Immature natural killer cell (primary cell): ENCODE results near the gene SLX9. TPM values are rescaled to one million over a fixed set of nuclear protein-coding genes. Genes with fewer than 3 reads are reported as not detected.
A peak's percentile ranks its signal among the peaks of the same experiment; 100 is the strongest.

Source experiments
- DNase-seq, 3 donors: peaks; one replicate each; pipeline ENCODE4 v3.0.0; 2022; ENCODE audit warnings: mixed read lengths in 1 of 3
- H3K27ac Mint-ChIP-seq, 6 donors: one replicate each; pipeline ENCODE4 v1.8.0; 2020; ENCODE audit warnings: mixed read lengths in 6 of 6, mild to moderate bottlenecking in 5 of 6, inconsistent platforms in 4 of 6, moderate library complexity in 3 of 6
- H3K27me3 Mint-ChIP-seq, 3 donors: one replicate each; pipeline ENCODE4 v1.8.0; 2020 to 2021; ENCODE audit warnings: low read depth in 3 of 3, mild to moderate bottlenecking in 3 of 3, mixed read lengths in 3 of 3, moderate library complexity in 3 of 3, inconsistent platforms in 1 of 3
- H3K36me3 Mint-ChIP-seq, 3 donors: one replicate each; pipeline ENCODE4 v1.8.0; 2020; ENCODE audit warnings: mixed read lengths in 3 of 3, inconsistent platforms in 2 of 3, mild to moderate bottlenecking in 2 of 3
- H3K4me1 Mint-ChIP-seq, 2 donors: one replicate each; pipeline ENCODE4 v1.8.0; 2020; ENCODE audit warnings: inconsistent platforms in 2 of 2, mild to moderate bottlenecking in 2 of 2, mixed read lengths in 2 of 2, moderate library complexity in 1 of 2
- H3K4me3 Mint-ChIP-seq, 5 donors: one replicate each; pipeline ENCODE4 v1.8.0; 2020; ENCODE audit warnings: mild to moderate bottlenecking in 5 of 5, mixed read lengths in 5 of 5, inconsistent platforms in 3 of 5, moderate library complexity in 3 of 5
- H3K9me3 Mint-ChIP-seq, 6 donors: one replicate each; pipeline ENCODE4 v1.8.0; 2020; ENCODE audit warnings: mild to moderate bottlenecking in 6 of 6, mixed read lengths in 6 of 6, inconsistent platforms in 4 of 6, moderate library complexity in 3 of 6
- polyA plus RNA-seq, 3 donors: library from polyadenylated mRNA; unstranded; fragments of 300-500 nt; fragmentation: Illumina TruSeq; gene quantifications; one replicate each; pipeline ENCODE4 v1.2.3, GENCODE V29; 2021

SLX9 gene, protein sequence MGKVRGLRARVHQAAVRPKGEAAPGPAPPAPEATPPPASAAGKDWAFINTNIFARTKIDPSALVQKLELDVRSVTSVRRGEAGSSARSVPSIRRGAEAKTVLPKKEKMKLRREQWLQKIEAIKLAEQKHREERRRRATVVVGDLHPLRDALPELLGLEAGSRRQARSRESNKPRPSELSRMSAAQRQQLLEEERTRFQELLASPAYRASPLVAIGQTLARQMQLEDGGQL
- polyA plus RNA-seq = 10 to 100 TPM in 2 of 3 donors, 1 to 10 TPM in 1; 7.1 to 12.4 (median 11.3) TPM

- peak; percentile 68 to 75 (median 73) for DNase-seq
- Mint-ChIP-seq H3K9me3 (no peaks in the 10 kb centered on the region), H3K4me3 (peak within 1 kb of the TSS; percentile 89 to 97 (median 89)), H3K27me3 (peaks cover 3 to 5% (median 3%) of the 10 kb centered on the region in 3 donors), H3K27ac (peak within 1 kb of the TSS; percentile 73 to 89 (median 80)), H3K4me1 (peaks cover 35 to 40% of the 10 kb centered on the region in 2 donors), H3K36me3 (peaks cover 0 to 3% (median 0%) of the 10 kb centered on the region in 3 donors)
Measured at GRCh38 chr21:44939532-44940115, at the start of gene SLX9. TSS of gene SLX9 (plus strand) at chr21:44940029. CDS start at chr21:44940058, 29 bp downstream.

DNA sequence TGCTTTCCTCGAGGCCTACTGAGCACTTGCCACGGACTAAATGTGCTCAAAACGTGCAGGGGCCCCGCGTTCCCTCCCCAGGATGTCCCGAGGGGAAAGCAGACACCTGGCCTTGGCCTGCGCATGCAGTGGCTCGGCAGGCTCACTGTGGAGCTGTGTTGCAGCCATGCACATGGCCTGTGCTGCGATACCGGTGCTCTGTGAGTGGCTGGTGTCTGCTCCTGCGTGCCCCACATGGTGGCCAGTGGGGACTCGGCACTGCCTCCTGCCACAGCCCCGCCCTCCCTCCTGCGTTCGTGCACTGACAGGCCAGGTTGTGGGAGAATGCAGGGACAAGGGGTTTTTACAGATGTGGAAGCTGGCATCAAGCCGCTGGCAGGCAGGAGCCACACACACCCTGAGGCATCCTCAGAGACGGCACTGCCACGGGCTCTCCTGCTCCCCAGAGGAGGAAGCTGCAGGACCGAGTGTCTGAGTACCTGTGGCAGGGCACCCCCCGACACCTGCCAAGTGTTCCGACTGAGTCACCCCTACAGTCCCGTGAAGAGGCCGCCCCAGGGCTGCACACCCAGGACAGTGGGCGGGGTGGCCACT is 49.4 kb upstream of the SLX9 start:
- Mint-ChIP-seq H3K4me1 (peaks cover 32 to 38% of the 10 kb centered on the region in 2 donors), H3K27me3 (peaks cover 17 to 27% (median 18%) of the 10 kb centered on the region in 3 donors), H3K36me3 (peaks cover 14 to 19% (median 17%) of the 10 kb centered on the region in 3 donors), H3K27ac (peak overlapping the region in 1 of 6 donors; percentile 61), H3K4me3 (no peak overlapping the region), H3K9me3 (no peaks in the 10 kb centered on the region)
- no peak for DNase-seq

DNA sequence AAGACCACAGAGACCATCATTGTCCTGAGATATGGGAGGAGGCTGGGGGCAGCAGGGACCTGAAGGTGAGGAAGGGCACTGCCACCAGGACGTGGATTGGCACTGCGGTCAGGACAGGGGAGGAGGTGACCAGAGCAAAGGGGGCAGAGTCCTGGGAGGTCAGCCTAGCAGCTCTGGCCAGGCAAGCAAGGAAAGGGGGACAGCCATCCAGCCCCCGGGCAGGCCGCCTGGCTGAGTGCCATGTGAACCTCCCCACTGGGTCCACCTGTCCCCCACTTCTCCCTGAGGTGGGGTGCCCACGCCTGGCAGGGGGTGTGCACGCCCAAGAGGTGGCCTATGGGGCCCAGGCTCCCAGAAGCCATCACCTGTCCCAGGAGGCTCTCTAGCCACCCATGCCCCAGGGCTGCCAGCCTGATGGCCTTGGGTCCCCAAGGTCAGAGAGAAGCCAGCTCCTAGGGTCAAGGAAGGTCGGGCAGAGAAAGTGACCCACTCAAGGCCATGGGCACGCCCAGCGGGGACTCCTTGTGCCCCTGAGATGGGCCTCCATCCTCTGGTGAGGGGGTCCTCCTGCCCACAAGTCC is 48.8 kb upstream of the SLX9 start:
- no peak for DNase-seq
- Mint-ChIP-seq H3K27me3 (peaks cover 16 to 23% (median 17%) of the 10 kb centered on the region in 3 donors), H3K9me3 (no peaks in the 10 kb centered on the region), H3K4me3 (no peak overlapping the region), H3K36me3 (peaks cover 11 to 15% (median 12%) of the 10 kb centered on the region in 3 donors), H3K4me1 (peaks cover 28 to 35% of the 10 kb centered on the region in 2 donors), H3K27ac (peak overlapping the region in 1 of 6 donors; percentile 61)

DNA sequence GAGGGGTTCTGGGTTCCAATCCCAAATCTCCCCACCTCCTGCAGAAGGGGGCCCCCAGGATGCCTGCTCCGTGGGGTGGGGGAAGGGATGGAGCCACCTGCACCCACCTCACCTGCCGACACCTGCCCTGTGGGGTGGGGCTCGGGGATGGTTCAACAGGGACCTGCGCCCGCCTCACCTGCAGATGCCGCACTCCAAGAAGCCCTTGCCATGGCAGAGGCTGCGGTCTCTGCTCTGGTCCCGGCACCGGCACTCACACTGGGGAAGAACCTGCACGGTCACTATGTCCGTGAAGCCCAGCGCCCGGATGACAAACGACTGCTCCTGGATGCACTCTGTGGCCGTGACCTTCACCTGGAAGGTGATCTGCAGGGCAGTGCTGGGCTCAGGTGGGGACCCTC is 48.2 kb upstream of the SLX9 start:
- Mint-ChIP-seq H3K36me3 (peaks cover 8 to 16% (median 10%) of the 10 kb centered on the region in 3 donors), H3K27me3 (peaks cover 13 to 20% (median 17%) of the 10 kb centered on the region in 3 donors), H3K4me1 (peaks cover 22 to 30% of the 10 kb centered on the region in 2 donors), H3K9me3 (no peaks in the 10 kb centered on the region), H3K27ac (no peak overlapping the region), H3K4me3 (no peak overlapping the region)
- DNase-seq = no peak

- peaks cover 19 to 28% of the 10 kb centered on the region in 2 donors for H3K4me1 Mint-ChIP-seq
- H3K27me3 Mint-ChIP-seq = peaks cover 8 to 20% (median 15%) of the 10 kb centered on the region in 3 donors
- peak overlapping the region in 2 of 6 donors; percentile 29 to 87 for H3K27ac Mint-ChIP-seq
- H3K36me3 Mint-ChIP-seq = peaks cover 8 to 16% (median 10%) of the 10 kb centered on the region in 3 donors
- H3K4me3 Mint-ChIP-seq = no peak overlapping the region
- H3K9me3 Mint-ChIP-seq = no peaks in the 10 kb centered on the region
- no peak for DNase-seq
Measured at GRCh38 chr21:44892095-44892494, 47.7 kb upstream of the SLX9 start.

- Mint-ChIP-seq H3K36me3 (peaks cover 5 to 16% (median 10%) of the 10 kb centered on the region in 3 donors), H3K27me3 (peaks cover 10 to 18% (median 12%) of the 10 kb centered on the region in 3 donors), H3K27ac (peak overlapping the region; percentile 44 to 87 (median 76)), H3K4me1 (peaks cover 19 to 24% of the 10 kb centered on the region in 2 donors), H3K4me3 (no peak overlapping the region), H3K9me3 (no peaks in the 10 kb centered on the region)
- peak; percentile 73 to 77 (median 75) for DNase-seq
Measured at GRCh38 chr21:44892536-44893277, 47.1 kb upstream of the SLX9 start.

DNA sequence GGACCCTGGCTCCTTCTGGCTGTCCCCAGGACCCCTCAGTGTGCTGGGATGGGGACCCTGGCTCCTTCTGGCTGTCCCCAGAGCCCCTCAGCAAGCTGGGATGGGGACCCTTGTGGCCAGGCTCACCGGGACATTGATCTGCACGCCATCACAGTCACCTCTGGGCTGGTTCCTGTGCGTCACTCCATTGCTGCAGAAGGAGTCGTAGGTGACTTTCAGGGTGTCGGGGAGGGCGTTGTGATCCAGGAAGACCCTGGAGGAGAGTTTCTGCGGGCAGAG is 46.6 kb upstream of the SLX9 start:
- peaks cover 5 to 18% (median 10%) of the 10 kb centered on the region in 3 donors for H3K36me3 Mint-ChIP-seq
- H3K9me3 Mint-ChIP-seq = no peaks in the 10 kb centered on the region
- peaks cover 22 to 24% of the 10 kb centered on the region in 2 donors for H3K4me1 Mint-ChIP-seq
- H3K4me3 Mint-ChIP-seq = no peak overlapping the region
- no peak for DNase-seq
- peak overlapping the region; percentile 44 to 87 (median 75) for H3K27ac Mint-ChIP-seq
- peaks cover 9 to 18% (median 12%) of the 10 kb centered on the region in 3 donors for H3K27me3 Mint-ChIP-seq

DNA sequence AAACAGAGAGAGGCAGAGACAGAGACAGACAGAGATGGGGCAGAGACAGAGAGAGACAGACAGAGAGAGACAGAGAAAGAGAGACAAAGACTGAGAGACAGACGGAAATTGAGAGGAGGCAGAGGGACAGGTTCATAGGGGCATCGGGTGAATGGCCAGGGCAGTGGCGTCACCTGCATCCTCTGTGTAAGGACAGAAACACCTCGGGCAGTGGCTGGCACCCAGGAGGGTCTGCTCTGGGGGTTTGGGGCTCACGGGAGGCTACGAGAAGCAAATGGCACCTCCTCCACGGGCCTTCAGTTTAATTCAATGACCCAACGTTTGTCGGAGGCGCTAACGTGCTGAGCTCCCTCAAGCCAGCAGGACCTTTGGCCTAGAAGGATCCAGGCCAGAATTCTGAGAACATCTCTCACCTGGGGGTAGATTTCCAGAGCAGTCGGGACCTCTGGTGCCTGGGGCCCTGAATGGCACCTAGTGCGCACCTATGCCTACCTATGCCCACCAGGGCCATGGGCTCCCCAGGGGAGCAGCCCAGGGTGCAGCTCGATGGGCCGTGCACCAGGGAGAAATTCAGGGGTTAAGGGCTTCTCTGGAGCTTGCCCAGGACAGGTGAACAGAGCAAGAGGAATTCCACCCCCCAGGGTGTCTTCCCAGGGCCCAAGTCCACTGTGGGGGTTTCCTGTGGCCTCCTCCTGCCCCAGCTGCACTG is 45.7 kb upstream of the SLX9 start:
- H3K27ac Mint-ChIP-seq = peak overlapping the region; percentile 44 to 91 (median 80)
- no peak overlapping the region for H3K4me3 Mint-ChIP-seq
- H3K4me1 Mint-ChIP-seq = peaks cover 26 to 28% of the 10 kb centered on the region in 2 donors
- no peaks in the 10 kb centered on the region for H3K9me3 Mint-ChIP-seq
- no peak for DNase-seq
- peaks cover 8 to 23% (median 14%) of the 10 kb centered on the region in 3 donors for H3K36me3 Mint-ChIP-seq
- H3K27me3 Mint-ChIP-seq = peaks cover 10 to 18% (median 12%) of the 10 kb centered on the region in 3 donors

DNA sequence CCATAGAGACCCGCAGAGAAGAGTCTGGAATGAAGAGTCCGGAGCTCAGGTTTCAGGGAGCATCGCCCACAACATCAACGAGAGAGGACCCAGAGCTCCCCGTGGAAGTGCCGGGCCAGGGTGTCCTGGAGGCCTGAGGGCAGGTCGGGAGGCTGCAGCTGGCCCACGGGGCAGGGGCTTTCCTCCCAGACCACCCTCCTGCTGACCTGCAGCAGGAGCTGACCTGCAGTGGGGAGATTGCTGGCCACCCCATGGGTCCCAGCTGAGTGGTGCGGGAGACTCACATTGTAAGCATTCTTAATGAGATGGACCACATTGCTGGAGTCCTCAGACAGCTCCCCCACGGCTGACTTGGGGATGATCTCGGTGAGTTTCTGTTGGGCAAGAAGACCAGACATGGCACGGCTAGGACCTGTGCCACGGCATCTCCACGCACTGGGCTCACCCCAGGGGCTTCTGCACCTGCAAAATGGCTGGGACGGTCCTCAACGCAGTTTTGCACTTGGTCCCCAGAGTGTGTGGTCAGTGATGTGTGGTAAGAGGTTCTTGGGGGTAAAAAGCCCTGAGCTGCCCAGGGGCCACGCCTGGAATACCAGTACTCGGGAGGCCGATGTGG is 45.0 kb upstream of the SLX9 start:
- no peak for DNase-seq
- H3K36me3 Mint-ChIP-seq = peaks cover 8 to 23% (median 14%) of the 10 kb centered on the region in 3 donors
- no peaks in the 10 kb centered on the region for H3K9me3 Mint-ChIP-seq

GRCh38 chr21:44895859-44896258 is 44.0 kb upstream of the SLX9 start:
- Mint-ChIP-seq H3K27me3 (peaks cover 7 to 16% (median 10%) of the 10 kb centered on the region in 3 donors), H3K4me1 (peaks cover 26 to 30% of the 10 kb centered on the region in 2 donors), H3K4me3 (no peak overlapping the region), H3K27ac (peak overlapping the region in 5 of 6 donors; percentile 3 to 46 (median 36)), H3K9me3 (no peaks in the 10 kb centered on the region), H3K36me3 (peaks cover 8 to 27% (median 14%) of the 10 kb centered on the region in 3 donors)
- no peak for DNase-seq

More for the DNA sequence above, 45.0 kb upstream of the SLX9 start:
- peaks cover 26 to 28% of the 10 kb centered on the region in 2 donors for H3K4me1 Mint-ChIP-seq
- no peak overlapping the region for H3K4me3 Mint-ChIP-seq
- peaks cover 10 to 14% (median 11%) of the 10 kb centered on the region in 3 donors for H3K27me3 Mint-ChIP-seq
- peak overlapping the region in 4 of 6 donors; percentile 17 to 76 (median 30) for H3K27ac Mint-ChIP-seq

DNA sequence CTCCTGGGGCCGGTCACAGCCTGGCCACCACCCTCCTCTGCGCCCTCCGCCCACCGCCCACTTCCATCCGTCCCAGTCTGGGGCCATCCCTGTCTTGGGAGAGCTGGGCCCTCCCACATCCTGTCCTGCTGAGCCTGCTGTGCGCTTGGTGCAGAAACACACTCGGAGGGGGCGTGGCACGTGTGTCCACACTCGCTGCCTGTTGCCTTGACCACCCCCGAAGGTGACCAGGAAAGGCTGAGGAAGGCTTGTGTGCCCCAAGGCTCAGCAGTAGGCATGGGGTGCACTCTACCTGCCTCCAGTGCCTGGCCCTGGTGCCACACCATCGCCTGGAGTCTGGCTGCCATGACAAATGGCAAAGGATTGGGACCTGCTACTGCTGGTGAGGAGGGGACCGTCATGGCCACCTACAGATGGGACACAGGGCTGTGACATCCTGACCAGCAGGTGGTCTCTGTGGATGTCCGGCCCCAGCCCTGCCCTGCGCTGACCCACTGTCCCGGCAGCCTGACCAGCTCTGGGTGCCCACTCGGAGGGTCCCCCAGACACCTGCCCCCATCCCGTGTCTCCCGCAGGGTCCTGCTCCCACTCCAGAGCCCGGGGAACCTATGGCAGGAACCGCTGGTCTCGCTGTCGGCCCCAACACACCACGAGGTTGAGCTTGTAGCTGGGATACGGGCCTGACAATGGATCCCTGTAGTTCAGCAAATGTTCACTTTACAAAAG is 43.1 kb upstream of the SLX9 start:
- Mint-ChIP-seq H3K4me3 (no peak overlapping the region), H3K27me3 (peaks cover 7 to 19% (median 10%) of the 10 kb centered on the region in 3 donors), H3K36me3 (peaks cover 9 to 31% (median 14%) of the 10 kb centered on the region in 3 donors), H3K27ac (peak overlapping the region in 1 of 6 donors; percentile 42), H3K4me1 (peaks cover 26 to 32% of the 10 kb centered on the region in 2 donors), H3K9me3 (no peaks in the 10 kb centered on the region)
- no peak for DNase-seq
